ENCODE data around the gene ATP8A2.

ATP8A2 gene

GRCh38 chr13:25683662-25684370 lies 312.0 kb downstream of the ATP8A2 start:
- no peak for DNase-seq (ENCODE audit: low read depth, low spot score)

GRCh38 chr13:25684491-25684890 lies 312.7 kb downstream of the ATP8A2 start:
- DNase-seq (ENCODE audit: low read depth, low spot score): no peak

GRCh38 chr13:25686831-25687470 lies 315.2 kb downstream of the ATP8A2 start:
- no peak for DNase-seq (ENCODE audit: low read depth, low spot score)

DNA sequence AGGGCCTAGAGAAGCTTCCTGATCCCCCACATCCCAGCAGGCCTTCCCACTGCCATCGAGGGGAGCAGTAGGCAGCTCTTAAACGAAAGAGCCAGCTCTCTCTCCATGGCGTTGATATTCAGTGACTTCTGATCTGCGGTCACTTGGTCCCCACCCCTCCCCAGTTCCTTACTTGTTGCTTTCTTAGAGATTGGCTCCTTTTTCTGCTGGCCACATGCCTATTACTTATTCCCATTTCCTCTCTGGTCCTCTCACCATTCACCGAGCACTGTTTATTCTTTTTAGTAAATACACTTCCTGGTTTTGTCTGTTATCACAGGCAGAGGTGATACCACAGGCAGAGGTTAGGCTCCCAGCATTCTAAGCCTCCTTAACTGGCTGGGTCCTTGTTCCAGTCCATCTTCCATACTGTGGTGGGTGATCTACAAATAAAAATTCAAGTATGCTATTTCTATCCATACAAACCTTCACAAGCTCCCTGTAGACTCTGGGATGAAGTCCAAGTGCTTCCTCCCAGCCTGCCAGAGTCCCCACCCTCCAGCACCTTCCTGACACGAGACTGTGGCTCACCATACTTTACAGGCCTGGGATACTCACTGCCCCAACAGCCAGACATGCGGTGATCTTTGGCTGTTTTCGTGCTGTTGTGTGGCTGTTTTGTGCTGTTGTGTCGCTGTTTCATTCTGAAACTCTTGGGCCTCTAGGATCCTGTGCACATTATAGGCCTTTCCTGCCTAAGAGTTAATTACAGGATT lies 315.9 kb downstream of the ATP8A2 start:
- peak; percentile 46 for DNase-seq (ENCODE audit: low read depth, low spot score)

DNA sequence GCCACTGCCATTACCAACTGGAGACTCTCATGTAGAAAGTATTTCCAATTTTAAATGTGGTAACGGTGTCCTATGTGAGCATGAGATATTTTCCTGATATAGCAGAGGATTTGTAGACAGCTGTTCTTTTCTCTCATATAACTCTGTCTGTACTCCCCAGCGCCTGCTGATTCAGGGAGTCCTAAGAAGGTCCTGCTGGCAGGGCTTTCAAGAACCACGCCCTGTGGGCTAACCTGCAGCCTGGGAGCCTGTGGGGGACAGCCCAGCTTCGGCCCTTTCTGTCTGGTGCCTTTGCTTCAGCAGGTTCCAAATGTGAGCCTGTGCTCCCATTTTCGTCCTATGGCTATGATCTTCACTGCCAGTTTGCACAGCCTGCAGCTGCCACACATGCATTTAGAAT lies 316.8 kb downstream of the ATP8A2 start:
- DNase-seq (ENCODE audit: low read depth, low spot score): no peak

GRCh38 chr13:25689539-25689938 lies 317.8 kb downstream of the ATP8A2 start:
- DNase-seq (ENCODE audit: low read depth, low spot score): no peak

DNA sequence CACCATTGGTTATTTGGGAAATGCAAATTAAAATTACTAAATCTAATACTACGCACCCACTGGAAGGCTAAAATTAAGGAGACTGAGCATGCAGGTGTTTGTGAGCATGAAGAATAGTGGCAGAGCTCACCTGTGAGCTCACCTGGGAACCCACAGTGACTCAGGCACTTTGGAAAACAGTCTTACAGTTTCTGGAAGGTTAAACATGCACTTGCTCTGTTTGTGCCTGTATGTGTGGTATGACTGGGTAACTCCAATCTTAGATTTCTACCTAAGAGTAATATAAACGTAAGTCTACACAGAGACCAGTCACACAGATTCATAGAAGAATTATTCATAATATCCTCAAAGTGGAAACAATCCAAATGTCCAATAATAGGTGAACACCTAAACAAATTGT lies 318.8 kb downstream of the ATP8A2 start:
- DNase-seq (ENCODE audit: low read depth, low spot score): no peak

GRCh38 chr13:25691654-25692053 lies 319.9 kb downstream of the ATP8A2 start:
- DNase-seq (ENCODE audit: low read depth, low spot score): no peak

- DNase-seq (ENCODE audit: low read depth, low spot score): no peak
Observed at GRCh38 chr13:25692099-25692498, 320.3 kb downstream of the ATP8A2 start.

GRCh38 chr13:25699056-25699455 lies 327.3 kb downstream of the ATP8A2 start:
- DNase-seq (ENCODE audit: low read depth, low spot score): no peak

- no peak for DNase-seq (ENCODE audit: low read depth, low spot score)
Observed at GRCh38 chr13:25699600-25699999, 327.8 kb downstream of the ATP8A2 start.

DNA sequence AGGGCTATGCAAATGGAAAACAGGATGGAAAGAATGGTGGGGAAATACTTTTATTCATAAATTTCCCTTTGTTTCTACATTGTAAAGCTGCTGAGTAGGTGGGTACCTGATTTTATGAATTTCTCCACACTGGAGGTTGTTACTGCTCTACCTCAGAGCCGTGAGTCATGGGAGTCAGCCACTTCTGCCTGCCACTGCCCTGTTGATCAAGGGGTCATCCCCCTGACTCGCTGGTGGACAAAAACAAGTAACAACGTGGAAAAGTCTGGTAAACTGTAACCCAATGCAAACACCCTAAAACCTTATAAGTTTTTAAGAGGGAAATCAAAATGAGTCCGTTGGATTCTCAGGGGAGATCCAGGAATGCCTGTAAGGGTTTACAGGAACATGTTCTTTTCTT lies 329.5 kb downstream of the ATP8A2 start:
- no peak for DNase-seq (ENCODE audit: low read depth, low spot score)

DNA sequence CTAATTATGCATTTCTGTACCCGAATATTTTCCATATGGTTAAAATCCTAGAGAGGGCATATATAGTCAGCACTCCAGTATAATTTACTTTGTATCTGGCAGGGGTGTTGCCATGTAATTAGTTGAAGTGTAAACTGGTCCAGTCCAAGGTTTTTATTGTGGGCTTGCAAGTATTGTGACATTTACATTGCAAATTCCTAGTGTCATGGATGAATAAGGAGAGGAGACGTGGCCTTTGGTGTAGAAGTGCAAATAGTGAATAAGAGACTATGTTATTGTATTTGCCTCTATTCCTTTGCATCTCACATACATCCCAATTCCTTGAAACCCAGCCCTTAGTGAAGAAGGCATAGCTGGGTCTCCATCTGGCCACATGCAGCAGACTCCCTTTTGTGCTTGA lies 330.6 kb downstream of the ATP8A2 start:
- no peak for DNase-seq (ENCODE audit: low read depth, low spot score)

DNA sequence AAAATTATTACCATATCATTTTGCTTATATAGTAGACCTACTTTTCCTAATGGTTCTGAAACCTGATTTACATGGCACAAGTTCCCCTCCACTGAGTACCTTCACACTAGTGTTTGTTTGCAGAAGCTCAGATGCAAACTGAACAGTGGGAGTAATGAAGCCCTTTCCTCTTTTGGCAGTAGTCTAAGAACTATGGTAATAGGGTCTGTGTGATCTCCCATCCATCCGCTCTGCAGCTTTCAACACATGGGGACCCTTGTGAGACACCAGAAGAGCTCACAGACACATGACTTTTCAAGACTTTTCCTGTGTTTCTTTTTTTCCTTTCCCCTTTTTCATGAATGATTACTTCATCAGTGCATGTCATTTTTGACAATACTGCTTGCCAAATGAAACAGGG lies 336.0 kb downstream of the ATP8A2 start:
- DNase-seq (ENCODE audit: low read depth, low spot score): no peak

DNA sequence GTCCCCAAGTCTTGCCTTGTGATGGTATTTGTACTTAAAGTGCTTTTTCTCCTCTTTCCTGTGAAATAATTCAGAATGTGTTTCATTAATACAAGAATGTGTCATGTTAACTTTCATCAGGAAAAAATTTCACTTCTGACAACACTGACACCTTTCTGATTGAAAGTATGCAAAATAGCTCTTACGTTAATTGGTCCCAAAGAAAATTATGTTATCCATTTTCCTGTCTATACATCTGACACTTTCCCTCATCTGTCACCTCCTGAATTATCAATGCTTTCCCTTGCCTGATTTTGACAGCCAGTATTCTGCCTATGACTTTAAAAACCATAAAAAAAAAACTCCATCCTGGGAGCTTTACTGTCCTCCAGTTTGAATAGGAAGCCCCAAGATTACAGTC lies 336.5 kb downstream of the ATP8A2 start:
- no peak for DNase-seq (ENCODE audit: low read depth, low spot score)

- DNase-seq (ENCODE audit: low read depth, low spot score): no peak
Observed at GRCh38 chr13:25709088-25709487, 337.3 kb downstream of the ATP8A2 start.

GRCh38 chr13:25715760-25716159 lies 344.0 kb downstream of the ATP8A2 start:
- no peak for DNase-seq (ENCODE audit: low read depth, low spot score)

DNA sequence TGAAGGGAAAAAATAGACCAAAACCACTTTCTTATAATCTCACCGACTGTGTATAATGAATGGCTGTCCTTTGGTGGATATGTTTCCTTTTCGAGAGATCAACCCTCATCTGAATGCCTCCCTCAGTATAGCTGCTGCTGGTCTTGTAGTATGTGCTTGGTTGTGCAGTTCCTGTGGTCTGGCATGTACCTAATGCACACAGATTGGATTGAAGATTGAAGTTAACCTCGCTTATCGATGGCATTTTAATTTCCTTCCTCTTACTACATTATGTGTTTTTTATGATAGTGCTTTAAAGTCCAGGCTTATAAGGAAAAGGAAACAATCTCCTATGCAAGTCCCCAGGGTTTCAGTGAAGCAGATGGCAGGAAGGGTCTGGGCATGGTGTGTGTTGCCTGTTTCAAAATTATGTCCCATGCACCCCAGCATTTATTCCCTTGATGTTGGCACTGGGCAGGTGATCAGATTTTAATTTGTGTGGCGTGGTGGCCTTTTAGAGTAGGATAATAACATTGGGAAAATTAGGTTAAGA lies 346.0 kb downstream of the ATP8A2 start:
- no peak for DNase-seq (ENCODE audit: low read depth, low spot score)

GRCh38 chr13:25719666-25720065 lies 347.9 kb downstream of the ATP8A2 start:
- DNase-seq (ENCODE audit: low read depth, low spot score): no peak

GRCh38 chr13:25722893-25723292 lies 351.1 kb downstream of the ATP8A2 start:
- no peak for DNase-seq (ENCODE audit: low read depth, low spot score)

- no peak for DNase-seq (ENCODE audit: low read depth, low spot score)
Observed at GRCh38 chr13:25725104-25725503, 353.3 kb downstream of the ATP8A2 start.

DNA sequence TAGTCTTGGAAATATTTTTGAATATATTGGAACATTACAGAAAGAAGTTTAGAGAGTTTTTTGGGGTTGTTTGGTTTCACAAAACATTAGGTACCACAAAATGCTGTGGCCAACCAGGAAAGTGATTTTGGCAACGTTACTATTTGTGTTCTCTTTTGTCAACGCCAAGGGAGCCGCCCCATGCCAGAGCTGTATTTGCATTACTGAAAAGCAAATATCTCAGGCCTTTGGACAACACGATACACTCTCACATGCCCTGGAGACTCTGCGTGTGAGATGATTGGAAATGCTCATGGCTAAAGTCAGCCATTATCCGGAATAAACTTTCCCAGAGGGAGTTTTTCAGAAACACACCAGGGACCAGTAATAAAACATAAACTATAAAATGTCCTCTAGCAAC lies 355.5 kb downstream of the ATP8A2 start:
- DNase-seq (ENCODE audit: low read depth, low spot score): no peak

DNA sequence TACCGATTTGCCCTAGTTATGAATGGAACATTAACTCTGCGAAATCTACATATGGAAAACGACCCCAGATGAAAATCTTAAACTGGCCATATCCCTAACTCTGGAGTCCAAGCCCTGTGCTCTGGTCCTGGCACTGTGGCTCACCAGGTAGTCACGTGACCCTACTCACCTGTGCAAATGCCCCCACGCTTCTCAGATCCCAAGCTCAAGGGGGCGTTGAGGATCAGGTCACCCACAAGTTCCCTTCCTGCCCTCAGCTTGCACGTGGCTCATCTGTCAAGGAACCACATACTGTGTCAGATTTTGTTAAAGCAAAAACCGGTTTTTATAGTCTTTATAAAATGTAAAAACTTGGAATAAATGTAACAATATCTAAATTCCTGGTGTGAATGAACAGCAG lies 356.0 kb downstream of the ATP8A2 start:
- no peak for DNase-seq (ENCODE audit: low read depth, low spot score)

Measured in smooth muscle cell of the brain vasculature (primary cell).